ENCODE data around the gene BAG2.

- TF ChIP-seq POLR2AphosphoS5 (IDR thresholded peaks at IDR 0.05; ENCODE audit: low read depth, low read length) (no peak), POLR2A (IDR thresholded peaks at IDR 0.05; ENCODE audit: low read depth, low read length) (no peak), TAF1 (IDR thresholded peaks at IDR 0.05; ENCODE audit: borderline replicate concordance, low read depth, low read length) (no peak)
Observed at GRCh38 chr6:57158658-57159057, 13.5 kb upstream of the BAG2 start.

Measured in GM12892 (cell line).